ENCODE data around the gene TNFAIP2. TPM values are rescaled to one million over a fixed set of nuclear protein-coding genes. Genes with fewer than 3 reads are reported as not detected.

Gene TNFAIP2
- total RNA-seq, 4 donors from 2014 or later = 25.1 to 76.3 (median 52.7) TPM

- H3K4me3 ChIP-seq = no peak overlapping the region
- no peaks in the 10 kb centered on the region for H3K9me3 ChIP-seq
- DNase-seq = no peak
- no peaks in the 10 kb centered on the region for H3K36me3 ChIP-seq
- intact Hi-C loops (cut with DNase I; ENCODE audit: low total_unique reads) = no loop called here
- 89% methylated on average over 25 of the region's 39 CpGs; no CpG with 5 or more reads in 1 of the 2 donors for WGBS, 2 donors (ENCODE audit: low coverage in 1 of 2)
- peaks cover 12 to 37% (median 24%) of the 10 kb centered on the region in 4 donors for H3K4me1 ChIP-seq
- H3K27ac ChIP-seq = peak overlapping the region in 1 of 4 donors; percentile 47
- TF ChIP-seq EP300 (IDR thresholded peaks at IDR 0.05; ENCODE audit: low read depth) (no peak), POLR2A (IDR thresholded peaks at IDR 0.05) (no peak), POLR2AphosphoS5 (IDR thresholded peaks at IDR 0.05) (no peak)
- TF ChIP-seq, protein P1, sequence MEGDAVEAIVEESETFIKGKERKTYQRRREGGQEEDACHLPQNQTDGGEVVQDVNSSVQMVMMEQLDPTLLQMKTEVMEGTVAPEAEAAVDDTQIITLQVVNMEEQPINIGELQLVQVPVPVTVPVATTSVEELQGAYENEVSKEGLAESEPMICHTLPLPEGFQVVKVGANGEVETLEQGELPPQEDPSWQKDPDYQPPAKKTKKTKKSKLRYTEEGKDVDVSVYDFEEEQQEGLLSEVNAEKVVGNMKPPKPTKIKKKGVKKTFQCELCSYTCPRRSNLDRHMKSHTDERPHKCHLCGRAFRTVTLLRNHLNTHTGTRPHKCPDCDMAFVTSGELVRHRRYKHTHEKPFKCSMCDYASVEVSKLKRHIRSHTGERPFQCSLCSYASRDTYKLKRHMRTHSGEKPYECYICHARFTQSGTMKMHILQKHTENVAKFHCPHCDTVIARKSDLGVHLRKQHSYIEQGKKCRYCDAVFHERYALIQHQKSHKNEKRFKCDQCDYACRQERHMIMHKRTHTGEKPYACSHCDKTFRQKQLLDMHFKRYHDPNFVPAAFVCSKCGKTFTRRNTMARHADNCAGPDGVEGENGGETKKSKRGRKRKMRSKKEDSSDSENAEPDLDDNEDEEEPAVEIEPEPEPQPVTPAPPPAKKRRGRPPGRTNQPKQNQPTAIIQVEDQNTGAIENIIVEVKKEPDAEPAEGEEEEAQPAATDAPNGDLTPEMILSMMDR (IDR thresholded peaks at IDR 0.05) = no peak
- in situ Hi-C loops (cut with MboI; ENCODE audit: low pct_ligation_motif_present in 1 of 4, low pct_unique_long_range_greater_than_20kb in 1 of 4, low sequenced_read_pairs in 3 of 4) = loop anchor here in 3 of 4 donors (10.0 kb wide), 2 partner anchors 182 to 192 kb away; no protein-coding TSS in a partner anchor
- peaks cover 32% of the 10 kb centered on the region for H3K27me3 ChIP-seq
Measured at GRCh38 chr14:103102689-103103260, 20.5 kb upstream of the TNFAIP2 start.

DNA sequence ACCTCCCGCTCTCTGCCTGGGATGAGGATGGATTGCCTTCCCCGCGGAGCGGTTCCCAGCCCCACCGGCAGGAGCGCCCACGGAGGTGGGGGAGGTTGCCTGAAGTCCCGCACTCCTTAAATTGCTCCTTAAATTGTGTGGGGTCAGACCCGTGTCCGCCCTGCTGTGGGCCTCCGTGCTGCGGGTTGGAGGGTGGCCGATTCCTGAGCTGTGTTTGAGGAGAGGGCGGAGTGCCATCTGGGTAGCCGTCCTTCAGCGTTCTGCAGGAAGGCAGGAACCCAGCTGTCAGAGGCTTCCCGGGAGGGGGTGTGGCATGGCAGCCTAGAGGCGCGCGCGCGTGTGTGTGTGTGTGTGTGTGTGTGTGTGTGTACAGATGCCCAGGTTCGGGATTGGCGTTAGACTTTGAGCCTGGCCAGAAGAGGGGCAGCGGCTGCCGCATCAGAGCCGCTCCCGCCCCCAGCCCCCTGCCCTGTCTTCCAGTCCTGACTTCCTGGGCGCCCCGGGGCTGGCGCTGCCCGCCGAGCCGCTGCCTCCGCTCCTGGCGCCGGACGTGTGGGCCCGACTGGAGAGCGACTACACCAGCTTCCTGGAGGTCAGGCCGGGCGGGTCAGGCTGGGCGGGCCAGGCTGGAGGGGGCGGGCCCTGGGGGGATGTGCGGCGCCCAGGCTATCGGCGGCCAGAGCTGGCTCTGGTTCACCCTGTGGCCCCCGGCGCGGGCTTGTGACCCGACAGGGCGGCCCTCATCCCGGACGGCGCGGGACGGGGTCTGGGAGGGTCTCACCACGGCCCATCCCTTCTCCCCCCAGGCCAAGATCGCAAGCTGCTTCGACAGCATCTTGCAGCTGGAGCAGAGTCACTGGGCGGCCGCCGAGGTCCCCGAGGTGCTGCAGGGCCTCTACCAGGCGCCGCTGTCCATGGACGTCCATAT is 19.5 kb upstream of the TNFAIP2 start:
- H3K36me3 ChIP-seq = no peaks in the 10 kb centered on the region
- H3K4me1 ChIP-seq = peaks cover 12 to 37% (median 26%) of the 10 kb centered on the region in 4 donors
- peak; percentile 84 for DNase-seq
- peaks cover 32% of the 10 kb centered on the region for H3K27me3 ChIP-seq
- in situ Hi-C loops (cut with MboI; ENCODE audit: low pct_ligation_motif_present in 1 of 4, low pct_unique_long_range_greater_than_20kb in 1 of 4, low sequenced_read_pairs in 3 of 4) = loop anchor here in 3 of 4 donors (10.0 kb wide), 2 partner anchors 181 to 191 kb away; no protein-coding TSS in a partner anchor
- 12% methylated on average over 42 of the region's 68 CpGs; no CpG with 5 or more reads in 1 of the 2 donors for WGBS, 2 donors (ENCODE audit: low coverage in 1 of 2)
- H3K9me3 ChIP-seq = no peaks in the 10 kb centered on the region
- intact Hi-C loops (cut with DNase I; ENCODE audit: low total_unique reads) = loop anchor here (2.0 kb wide), 1 partner anchor 189 kb away; no protein-coding TSS in a partner anchor
- H3K4me3 ChIP-seq = peak overlapping the region in 2 of 4 donors; percentile 27 to 33
- TF ChIP-seq, protein P1 (IDR thresholded peaks at IDR 0.05) = peak in 4 of 5 experiments; percentile 16 to 69 (median 35)
- TF ChIP-seq POLR2AphosphoS5 (IDR thresholded peaks at IDR 0.05) = peak; percentile 16 to 35 (median 30)
- TF ChIP-seq POLR2A (IDR thresholded peaks at IDR 0.05) = peak; percentile 31
- no peak for TF ChIP-seq EP300 (IDR thresholded peaks at IDR 0.05; ENCODE audit: low read depth)
- peak overlapping the region in 2 of 4 donors; percentile 47 to 61 for H3K27ac ChIP-seq

DNA sequence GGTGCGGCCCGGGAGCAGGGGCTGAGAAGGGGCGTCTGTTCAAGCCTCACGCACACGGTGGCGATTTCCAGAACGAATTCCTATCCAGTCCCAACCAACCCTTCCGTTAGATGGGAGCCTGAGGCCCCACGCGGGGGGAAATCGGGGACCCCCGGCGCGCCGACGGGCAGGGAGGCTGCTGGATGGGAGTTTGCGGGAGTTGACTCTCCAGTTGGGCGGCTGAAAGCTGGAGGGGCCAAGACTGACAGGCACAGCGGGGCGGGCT is 18.9 kb upstream of the TNFAIP2 start:
- in situ Hi-C loops (cut with MboI; ENCODE audit: low pct_ligation_motif_present in 1 of 4, low pct_unique_long_range_greater_than_20kb in 1 of 4, low sequenced_read_pairs in 3 of 4) = loop anchor here in 3 of 4 donors (10.0 kb wide), 2 partner anchors 180 to 190 kb away; no protein-coding TSS in a partner anchor
- Histone ChIP-seq H3K4me1 (peaks cover 12 to 35% (median 24%) of the 10 kb centered on the region in 4 donors), H3K27me3 (peaks cover 32% of the 10 kb centered on the region), H3K4me3 (peak overlapping the region in 2 of 4 donors; percentile 27 to 33), H3K36me3 (no peaks in the 10 kb centered on the region), H3K9me3 (no peaks in the 10 kb centered on the region), H3K27ac (peak overlapping the region in 2 of 4 donors; percentile 47 to 61)
- 9% methylated on average over 16 of the region's 20 CpGs; no CpG with 5 or more reads in 1 of the 2 donors for WGBS, 2 donors (ENCODE audit: low coverage in 1 of 2)
- TF ChIP-seq EP300 (IDR thresholded peaks at IDR 0.05; ENCODE audit: low read depth) (no peak), POLR2AphosphoS5 (IDR thresholded peaks at IDR 0.05) (no peak), POLR2A (IDR thresholded peaks at IDR 0.05) (no peak)
- TF ChIP-seq, protein P1 (IDR thresholded peaks at IDR 0.05) = no peak
- no peak for DNase-seq
- intact Hi-C loops (cut with DNase I; ENCODE audit: low total_unique reads) = loop anchor here (2.0 kb wide), 1 partner anchor 188 kb away; no protein-coding TSS in a partner anchor

Measured in transverse colon (tissue), 4 donors.